Middle frontal gyrus (tissue), 1 donor: ENCODE data around the gene TIMMDC1.
"Not testable (repeated sequence)": the region's sequence is repeated elsewhere in the genome, so short reads cannot be mapped to it uniquely, and the experiment has no call there.

Experiments used
- DNase-seq: peaks from one replicate; pipeline ENCODE4 v3.0.0-alpha.2; 2015; ENCODE audit warnings: low spot score; ENCODE audit errors: extremely low spot score

Gene TIMMDC1

DNA sequence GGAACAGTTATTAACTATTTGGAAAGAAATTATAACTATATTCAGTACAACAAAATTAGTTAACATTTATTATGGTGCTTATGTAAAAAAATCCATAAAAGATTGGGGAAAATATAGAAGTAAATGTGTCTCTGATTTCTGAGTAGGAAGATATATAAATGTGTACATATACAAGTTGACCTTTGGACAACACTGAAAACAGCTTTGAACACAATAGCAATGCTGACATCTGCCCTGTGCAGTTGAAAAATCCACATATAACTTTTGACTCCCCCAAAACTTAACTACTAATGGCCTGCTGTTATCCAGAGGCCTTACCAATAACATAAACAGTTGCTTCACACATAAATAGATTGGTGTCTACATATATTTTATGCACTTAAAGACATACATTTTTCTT, 12.3 kb downstream of the TIMMDC1 start:
- no peak for DNase-seq

GRCh38 chr3:119514637-119515036, 16.3 kb downstream of the TIMMDC1 start:
- no peak for DNase-seq

DNA sequence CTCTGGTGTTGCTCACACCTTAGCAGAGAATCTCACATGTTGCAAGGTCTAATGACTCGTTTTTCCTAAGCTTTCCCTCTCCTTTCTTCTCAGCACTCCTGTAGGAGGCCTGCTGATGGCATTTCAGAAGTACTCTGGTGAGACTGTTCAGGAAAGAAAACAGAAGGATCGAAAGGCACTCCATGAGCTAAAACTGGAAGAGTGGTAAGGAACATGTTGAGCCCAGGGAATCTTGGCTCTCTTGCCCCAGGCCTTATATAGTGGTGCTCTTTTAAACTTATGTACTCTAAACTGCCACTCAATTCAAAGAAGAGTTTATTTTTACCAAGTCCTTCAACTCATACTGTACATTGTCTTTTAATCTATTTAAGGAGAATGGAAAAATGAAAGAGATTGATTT, 18.8 kb downstream of the TIMMDC1 start:
- DNase-seq = no peak

DNA sequence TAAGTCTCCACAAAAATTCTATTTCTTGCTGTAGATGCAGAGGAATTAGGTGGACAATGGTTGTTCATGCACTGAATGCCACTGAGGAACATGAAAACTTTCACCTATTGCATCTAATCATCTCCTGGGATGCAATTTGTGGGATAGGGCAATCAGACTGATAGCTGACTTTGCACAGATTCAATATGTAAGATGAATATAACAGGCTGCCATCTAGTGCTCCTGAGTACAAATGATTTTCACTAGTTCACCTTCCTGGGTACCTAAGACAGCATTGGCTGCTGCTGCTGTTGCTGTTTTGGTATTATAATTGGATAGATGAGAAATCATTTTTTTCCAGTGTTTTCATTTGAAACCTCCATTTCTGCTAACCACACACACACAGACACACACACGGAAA, 19.7 kb downstream of the TIMMDC1 start:
- no peak for DNase-seq

- DNase-seq = no peak
Measured at GRCh38 chr3:119524931-119525662, 26.8 kb downstream of the TIMMDC1 start.

- DNase-seq = no peak
Measured at GRCh38 chr3:119527714-119528113, 29.4 kb downstream of the TIMMDC1 start.

- no peak for DNase-seq
Measured at GRCh38 chr3:119529883-119530282, 31.5 kb downstream of the TIMMDC1 start.

GRCh38 chr3:119530456-119530855, 32.1 kb downstream of the TIMMDC1 start:
- no peak for DNase-seq

- DNase-seq = no peak
Measured at GRCh38 chr3:119531151-119531550, 32.8 kb downstream of the TIMMDC1 start.

- DNase-seq = no peak
Measured at GRCh38 chr3:119534296-119534695, 35.9 kb downstream of the TIMMDC1 start.

DNA sequence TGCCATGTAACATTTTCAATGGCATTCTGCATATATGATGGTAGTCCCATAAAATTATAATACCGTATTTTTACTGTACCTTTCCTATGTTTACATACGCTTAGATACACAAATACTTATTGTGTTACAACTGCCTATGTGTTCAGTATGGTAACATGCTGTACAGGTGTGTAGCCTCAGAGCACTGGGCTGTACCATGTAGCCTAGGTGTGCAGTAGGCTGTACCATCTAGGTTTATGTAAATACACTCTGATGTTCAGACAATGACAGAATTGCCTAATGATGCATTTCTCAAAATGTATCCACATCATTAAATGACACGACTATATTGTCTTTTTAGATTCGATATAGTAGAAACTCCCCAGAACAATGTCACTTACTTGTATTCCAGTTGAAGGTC, 38.4 kb downstream of the TIMMDC1 start:
- DNase-seq = no peak

- no peak for DNase-seq
Measured at GRCh38 chr3:119538772-119539171, 40.4 kb downstream of the TIMMDC1 start.

GRCh38 chr3:119541547-119541946, 43.2 kb downstream of the TIMMDC1 start:
- no peak for DNase-seq

GRCh38 chr3:119542168-119542767, 43.9 kb downstream of the TIMMDC1 start:
- no peak for DNase-seq

GRCh38 chr3:119543147-119543546, 44.8 kb downstream of the TIMMDC1 start:
- no peak for DNase-seq

DNA sequence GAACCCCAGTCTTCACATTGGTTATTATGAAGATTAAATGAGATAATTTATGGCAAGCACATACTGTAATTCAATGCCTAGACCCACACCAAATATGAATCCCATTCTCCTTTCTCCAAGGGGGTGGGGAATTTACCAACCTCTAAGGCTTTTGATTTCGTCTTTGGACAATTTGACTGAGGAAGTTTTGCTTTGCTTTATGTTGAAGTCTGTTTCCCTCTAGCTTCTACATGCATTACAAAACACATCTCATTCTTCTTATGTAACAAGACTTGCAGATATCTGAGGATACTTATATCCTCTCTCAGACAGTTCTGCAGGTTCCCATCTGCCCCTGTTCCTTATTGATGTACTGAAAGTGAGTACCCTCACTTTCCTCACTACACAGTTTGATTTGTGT, 48.9 kb downstream of the TIMMDC1 start:
- DNase-seq = no peak

- DNase-seq = no peak
Measured at GRCh38 chr3:119548341-119548740, 50.0 kb downstream of the TIMMDC1 start.

DNA sequence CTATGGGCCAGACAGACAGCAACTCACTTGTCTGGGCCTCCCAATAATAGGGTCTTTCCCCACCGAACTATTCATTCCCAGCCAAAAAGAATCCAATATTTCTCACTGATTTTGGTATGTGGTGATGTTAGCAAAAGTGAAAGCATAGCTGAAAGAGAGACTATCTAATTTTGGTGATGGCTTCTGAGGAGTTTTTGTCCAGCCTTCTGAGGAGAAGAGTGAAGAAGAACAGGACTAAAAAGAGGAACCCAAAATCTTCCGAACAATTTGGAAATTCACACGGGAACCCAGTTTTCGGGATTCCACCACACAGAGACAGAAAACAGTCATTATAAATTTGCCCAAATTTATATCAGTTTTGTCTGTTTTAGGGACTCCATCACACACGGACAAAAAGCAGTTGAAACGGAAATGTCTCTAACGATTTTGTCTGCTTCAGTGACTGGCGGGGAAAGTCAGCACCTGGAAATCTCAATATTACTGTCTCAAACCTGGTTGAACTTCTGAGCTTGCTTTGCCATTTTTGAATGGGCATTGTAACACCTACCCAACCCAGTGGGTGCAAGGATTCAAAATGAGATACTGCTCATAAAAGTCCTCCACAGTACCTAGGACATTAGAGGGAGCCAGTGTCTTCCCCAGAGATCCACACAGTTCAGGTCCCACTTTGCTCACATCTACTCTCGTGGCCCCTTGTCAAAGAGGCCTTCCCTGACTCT, 52.0 kb downstream of the TIMMDC1 start:
- DNase-seq = no peak

DNA sequence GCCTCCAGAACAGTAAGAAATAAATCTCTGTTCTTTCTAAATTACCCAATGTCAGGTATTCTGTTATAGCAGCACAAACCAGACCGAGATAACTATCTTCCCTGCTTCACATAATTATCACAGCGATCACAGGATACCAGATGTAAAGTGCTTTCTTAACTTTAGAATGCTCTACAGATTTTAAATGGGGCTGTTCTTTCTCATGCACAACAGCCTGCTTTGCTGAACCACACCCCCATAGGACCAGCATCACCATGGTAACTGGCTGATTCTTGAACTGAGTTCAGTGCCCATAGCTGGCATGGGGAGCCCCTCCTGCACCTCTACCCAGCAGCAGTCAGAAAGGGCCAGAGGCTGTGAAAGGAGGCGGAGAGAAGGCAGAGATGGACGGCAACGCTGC, 53.3 kb downstream of the TIMMDC1 start:
- no peak for DNase-seq

DNA sequence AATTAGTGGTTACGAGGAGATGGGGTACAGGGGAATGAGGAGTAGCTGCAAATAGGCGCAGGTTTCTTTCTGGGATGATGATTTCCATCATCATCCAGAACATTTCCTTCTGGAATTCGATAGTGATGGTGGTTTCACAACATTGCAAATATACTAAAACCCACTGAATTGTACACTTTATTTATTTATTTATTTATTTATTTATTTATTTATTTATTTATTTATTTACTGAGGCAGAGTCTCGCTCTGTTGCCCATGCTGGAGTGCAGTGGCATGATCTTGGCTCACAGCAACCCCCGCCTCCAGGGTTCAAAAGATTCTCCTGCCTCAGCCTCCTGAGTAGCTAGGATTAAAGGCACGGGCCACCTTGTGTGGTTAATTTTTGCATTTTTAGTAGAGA, 54.6 kb downstream of the TIMMDC1 start:
- DNase-seq = not testable (repeated sequence)

DNA sequence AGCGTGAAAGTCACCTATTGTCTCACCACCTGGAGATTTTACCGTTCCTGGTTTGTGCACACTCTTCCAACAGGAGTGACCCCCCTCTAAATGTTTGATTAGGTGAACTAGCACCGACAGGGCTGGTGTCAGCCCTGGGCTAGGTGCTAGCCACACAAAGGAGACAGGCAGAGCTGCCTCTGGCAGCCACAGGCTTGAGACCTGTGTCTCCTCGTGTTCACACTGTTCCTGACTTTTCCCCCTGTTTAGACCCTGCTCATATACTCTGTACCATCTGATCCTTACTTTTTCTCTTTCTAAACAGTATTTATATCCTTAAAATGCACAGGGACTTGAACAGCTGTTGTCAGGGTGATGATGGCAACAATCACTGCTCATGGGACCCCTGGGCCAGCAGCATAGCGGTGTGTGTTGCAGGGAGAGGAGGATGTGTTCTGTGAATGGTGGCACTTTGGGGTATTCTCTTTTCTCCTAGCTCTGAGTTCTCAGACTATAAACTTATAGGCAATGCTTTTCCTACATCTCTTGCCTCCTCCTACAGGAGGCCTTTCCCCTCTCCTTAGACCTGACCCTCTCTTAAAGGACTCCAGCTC, 55.6 kb downstream of the TIMMDC1 start:
- no peak for DNase-seq

GRCh38 chr3:119555309-119555735, 57.0 kb downstream of the TIMMDC1 start:
- DNase-seq = no peak
